HG02840 (cell line): ENCODE measurements around the gene TRPM8.

Experiments used
- ATAC-seq: cut with Tn5 transposase; IDR thresholded peaks from one replicate; pipeline ENCODE4 v1.9.1; 2021; ENCODE audit warnings: mild to moderate bottlenecking, moderate library complexity, moderate number of reproducible peaks; ENCODE audit not compliant: unreplicated experiment, low FRiP score

TRPM8 gene

GRCh38 chr2:233996461-233996860 is 79.3 kb downstream of the TRPM8 start:
- no peak for ATAC-seq

- ATAC-seq = no peak
Measured at GRCh38 chr2:233997707-233998106, 80.5 kb downstream of the TRPM8 start.

GRCh38 chr2:233999182-233999581 is 82.0 kb downstream of the TRPM8 start:
- no peak for ATAC-seq

- no peak for ATAC-seq
Measured at GRCh38 chr2:234001380-234002160, 84.4 kb downstream of the TRPM8 start.

- ATAC-seq = no peak
Measured at GRCh38 chr2:234002281-234002680, 85.1 kb downstream of the TRPM8 start.

GRCh38 chr2:234003972-234004617 is 86.9 kb downstream of the TRPM8 start:
- ATAC-seq = no peak

- ATAC-seq = no peak
Measured at GRCh38 chr2:234005126-234005525, 88.0 kb downstream of the TRPM8 start.

- no peak for ATAC-seq
Measured at GRCh38 chr2:234006501-234006900, 89.3 kb downstream of the TRPM8 start.

- no peak for ATAC-seq
Measured at GRCh38 chr2:234014427-234014826, 97.3 kb downstream of the TRPM8 start.

GRCh38 chr2:234015861-234016260 is 98.7 kb downstream of the TRPM8 start:
- no peak for ATAC-seq

- no peak for ATAC-seq
Measured at GRCh38 chr2:234019896-234020295, 102.7 kb downstream of the TRPM8 start.

- ATAC-seq = no peak
Measured at GRCh38 chr2:234020332-234020731, 103.2 kb downstream of the TRPM8 start.

- ATAC-seq = no peak
Measured at GRCh38 chr2:234022424-234022823, 105.3 kb downstream of the TRPM8 start.

- no peak for ATAC-seq
Measured at GRCh38 chr2:234024304-234024703, 107.1 kb downstream of the TRPM8 start.

GRCh38 chr2:234025466-234025865 is 108.3 kb downstream of the TRPM8 start:
- no peak for ATAC-seq

- no peak for ATAC-seq
Measured at GRCh38 chr2:234025891-234026401, 108.8 kb downstream of the TRPM8 start.

- ATAC-seq = no peak
Measured at GRCh38 chr2:234026693-234027254, 109.6 kb downstream of the TRPM8 start.

GRCh38 chr2:234027641-234028040 is 110.5 kb downstream of the TRPM8 start:
- no peak for ATAC-seq

- ATAC-seq = no peak
Measured at GRCh38 chr2:234029150-234029733, 112.1 kb downstream of the TRPM8 start.

- no peak for ATAC-seq
Measured at GRCh38 chr2:234031207-234031606, 114.0 kb downstream of the TRPM8 start.

GRCh38 chr2:234032279-234032856 is 115.2 kb downstream of the TRPM8 start:
- ATAC-seq = no peak
